Endothelial cell (in vitro differentiated cells): ENCODE results near the gene EMD. TPM values are rescaled to one million over a fixed set of nuclear protein-coding genes. Genes with fewer than 3 reads are reported as not detected.

Experiments used
- DNase-seq: peaks from one replicate; pipeline ENCODE4 v3.0.0; 2021; ENCODE audit warnings: low spot score
- H3K27ac Mint-ChIP-seq: one replicate; pipeline ENCODE4 v1.8.0; 2021; ENCODE audit warnings: mixed read lengths, inconsistent platforms; ENCODE audit not compliant: unreplicated experiment
- H3K27me3 Mint-ChIP-seq: one replicate; pipeline ENCODE4 v1.8.0; 2021; ENCODE audit warnings: mild to moderate bottlenecking, moderate library complexity, mixed read lengths, inconsistent platforms; ENCODE audit not compliant: unreplicated experiment
- H3K36me3 Mint-ChIP-seq: one replicate; pipeline ENCODE4 v1.8.0; 2021; ENCODE audit warnings: mild to moderate bottlenecking, low read depth, mixed read lengths, inconsistent platforms; ENCODE audit not compliant: unreplicated experiment
- H3K4me1 Mint-ChIP-seq: one replicate; pipeline ENCODE4 v1.8.0; 2021; ENCODE audit warnings: mild to moderate bottlenecking, mixed read lengths, inconsistent platforms; ENCODE audit not compliant: unreplicated experiment
- H3K4me3 Mint-ChIP-seq: one replicate; pipeline ENCODE4 v1.8.0; 2021; ENCODE audit warnings: mild to moderate bottlenecking, mixed read lengths, inconsistent platforms; ENCODE audit not compliant: unreplicated experiment
- H3K9me3 Mint-ChIP-seq: one replicate; pipeline ENCODE4 v1.8.0; 2021; ENCODE audit warnings: mixed read lengths, inconsistent platforms; ENCODE audit not compliant: unreplicated experiment
- CTCF ChIP-seq: fragments of 200-600 bp; sonication (generic); IDR thresholded peaks from one replicate; pipeline ENCODE4 v1.5.0; 2021; ENCODE audit warnings: antibody characterized with exemption; ENCODE audit not compliant: unreplicated experiment
- total RNA-seq: library from RNA; stranded (reverse); fragmentation: NEBNext Ultra II Directional; extraction: Animal tissue kit (Norgen Biotek cat#: 25700); gene quantifications from one replicate; pipeline ENCODE4 v1.2.1, GENCODE V29; 2021; ENCODE audit not compliant: unreplicated experiment

Gene EMD
- total RNA-seq, 1 donor from 2014 or later, result 44.7 TPM

- no peak for TF ChIP-seq CTCF
- H3K27ac Mint-ChIP-seq, result no peak overlapping the region
- peaks cover 3% of the 10 kb centered on the region for H3K27me3 Mint-ChIP-seq
- H3K9me3 Mint-ChIP-seq, result no peaks in the 10 kb centered on the region
- H3K36me3 Mint-ChIP-seq, result peaks cover 3% of the 10 kb centered on the region
- DNase-seq, result no peak
- H3K4me3 Mint-ChIP-seq, result no peak overlapping the region
- H3K4me1 Mint-ChIP-seq, result no peaks in the 10 kb centered on the region
Measured at GRCh38 chrX:154356596-154356995, 22.5 kb upstream of the EMD start.

- Mint-ChIP-seq H3K4me3 (no peak overlapping the region), H3K4me1 (no peaks in the 10 kb centered on the region), H3K27ac (no peak overlapping the region), H3K36me3 (peaks cover 3% of the 10 kb centered on the region), H3K27me3 (peaks cover 3% of the 10 kb centered on the region), H3K9me3 (no peaks in the 10 kb centered on the region)
- DNase-seq, result no peak
- TF ChIP-seq CTCF, result no peak
Measured at GRCh38 chrX:154357205-154357604, 21.9 kb upstream of the EMD start.

- peaks cover 3% of the 10 kb centered on the region for H3K27me3 Mint-ChIP-seq
- TF ChIP-seq CTCF, result no peak
- no peaks in the 10 kb centered on the region for H3K9me3 Mint-ChIP-seq
- H3K27ac Mint-ChIP-seq, result no peak overlapping the region
- no peak for DNase-seq
- no peaks in the 10 kb centered on the region for H3K4me1 Mint-ChIP-seq
- no peak overlapping the region for H3K4me3 Mint-ChIP-seq
- peaks cover 6% of the 10 kb centered on the region for H3K36me3 Mint-ChIP-seq
Measured at GRCh38 chrX:154358011-154358410, 21.1 kb upstream of the EMD start.

- DNase-seq, result no peak
- Mint-ChIP-seq H3K27me3 (peaks cover 5% of the 10 kb centered on the region), H3K9me3 (no peaks in the 10 kb centered on the region), H3K4me1 (no peaks in the 10 kb centered on the region), H3K27ac (no peak overlapping the region), H3K4me3 (no peak overlapping the region), H3K36me3 (peaks cover 9% of the 10 kb centered on the region)
- TF ChIP-seq CTCF, result no peak
Measured at GRCh38 chrX:154358829-154359228, 20.3 kb upstream of the EMD start.

GRCh38 chrX:154359362-154360154, 19.5 kb upstream of the EMD start:
- no peaks in the 10 kb centered on the region for H3K9me3 Mint-ChIP-seq
- DNase-seq, result no peak
- no peak overlapping the region for H3K27ac Mint-ChIP-seq
- H3K36me3 Mint-ChIP-seq, result peaks cover 9% of the 10 kb centered on the region
- TF ChIP-seq CTCF, result no peak
- H3K4me1 Mint-ChIP-seq, result no peaks in the 10 kb centered on the region
- no peak overlapping the region for H3K4me3 Mint-ChIP-seq
- H3K27me3 Mint-ChIP-seq, result peaks cover 5% of the 10 kb centered on the region
